Measurements from ENCODE around the gene DDX53. TPM values are rescaled to one million over a fixed set of nuclear protein-coding genes. Genes with fewer than 3 reads are reported as not detected.

DDX53 gene
- total RNA-seq, 1 experiment from 2014 or later = not detected

DNA sequence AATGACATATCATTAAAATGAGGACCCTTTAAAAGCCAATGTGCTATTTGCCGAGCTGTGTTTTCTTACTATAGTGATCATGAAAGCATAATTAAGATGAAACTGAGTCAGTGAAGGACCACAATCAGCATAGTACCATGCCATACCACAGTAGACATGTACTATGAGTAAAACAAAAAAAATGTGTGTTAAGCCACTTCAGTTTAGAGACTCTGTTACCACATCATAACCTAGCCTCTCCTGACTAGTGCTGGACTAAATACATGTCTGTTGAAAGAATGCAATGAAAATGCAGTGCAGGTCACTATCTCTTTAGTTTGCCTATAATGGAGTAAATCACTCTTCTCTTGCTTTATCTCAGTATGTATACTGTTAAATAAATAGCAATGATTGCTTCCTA, 12.3 kb upstream of the DDX53 start:
- intact Hi-C loops (cut with micrococcal nuclease; ENCODE audit: unreplicated experiment) = no loop called here
- ChIA-PET CTCF (no interaction called here), POLR2A (no interaction called here)

DNA sequence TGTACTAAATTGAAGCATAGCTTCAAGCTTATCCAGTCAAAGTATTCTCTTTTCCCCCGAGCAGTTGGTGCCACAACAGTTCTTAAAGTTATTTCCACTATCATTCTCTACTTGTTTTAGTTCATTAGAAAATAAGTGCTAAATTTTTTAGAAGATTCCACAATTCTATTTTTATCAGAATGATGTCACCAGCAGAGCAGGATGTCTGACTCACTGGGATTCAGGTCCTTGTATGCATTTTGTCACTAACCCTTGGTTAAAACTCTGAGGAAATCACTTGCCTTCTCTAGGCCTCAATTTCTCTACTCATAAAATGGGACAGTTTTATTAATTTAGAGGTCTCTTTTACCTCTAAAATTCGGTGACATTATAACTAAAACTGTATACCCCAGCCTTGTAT, 3.4 kb downstream of the DDX53 start:
- BruUV-seq (replicated peaks) = no TSS peak
- no peak for TF ChIP-seq CTCF (IDR thresholded peaks at IDR 0.05; ENCODE audit: insufficient read depth in 1 of 2, low read depth in 1 of 2, low read length in 1 of 2, severe bottlenecking in 1 of 2, unreplicated experiment in 1 of 2)
- CTCF ChIA-PET = no interaction called here
- no peaks in the 10 kb centered on the region for H3K9me3 Mint-ChIP-seq (ENCODE audit: unreplicated experiment)
- H3K9me3 ChIP-seq = no peaks in the 10 kb centered on the region
- H3K4me1 Mint-ChIP-seq (ENCODE audit: low read depth, unreplicated experiment) = no peaks in the 10 kb centered on the region
- no peaks in the 10 kb centered on the region for H3K4me1 ChIP-seq
- H3K27ac Mint-ChIP-seq (ENCODE audit: unreplicated experiment) = no peak overlapping the region
- intact Hi-C loops (cut with micrococcal nuclease; ENCODE audit: unreplicated experiment) = no loop called here
- no peaks in the 10 kb centered on the region for H3K27me3 ChIP-seq (replicated peaks; ENCODE audit: control insufficient read depth, insufficient read depth, low read length)
- H3K36me3 ChIP-seq (ENCODE audit: control insufficient read depth, insufficient read depth, low read length) = no peaks in the 10 kb centered on the region
- no peak overlapping the region for H3K4me3 Mint-ChIP-seq (ENCODE audit: unreplicated experiment)
- no peak overlapping the region for H3K4me3 ChIP-seq (ENCODE audit: low read depth, low read length)
- H3K27me3 Mint-ChIP-seq (ENCODE audit: insufficient read depth, unreplicated experiment) = peaks cover 7% of the 10 kb centered on the region
- no peaks in the 10 kb centered on the region for H3K36me3 Mint-ChIP-seq (ENCODE audit: insufficient read depth, unreplicated experiment)
- no peak for DNase-seq
- POLR2A ChIA-PET = no interaction called here

More for the DNA sequence above, 12.3 kb upstream of the DDX53 start:
- H3K9me3 ChIP-seq = no peaks in the 10 kb centered on the region
- no peaks in the 10 kb centered on the region for H3K4me1 Mint-ChIP-seq (ENCODE audit: low read depth, unreplicated experiment)
- H3K4me3 ChIP-seq (ENCODE audit: low read depth, low read length) = no peak overlapping the region
- no peak for DNase-seq
- no peaks in the 10 kb centered on the region for H3K4me1 ChIP-seq
- H3K9me3 Mint-ChIP-seq (ENCODE audit: unreplicated experiment) = no peaks in the 10 kb centered on the region
- peaks cover 8% of the 10 kb centered on the region for H3K27me3 Mint-ChIP-seq (ENCODE audit: insufficient read depth, unreplicated experiment)
- peaks cover 5% of the 10 kb centered on the region for H3K36me3 Mint-ChIP-seq (ENCODE audit: insufficient read depth, unreplicated experiment)
- no peak overlapping the region for H3K27ac Mint-ChIP-seq (ENCODE audit: unreplicated experiment)
- no peaks in the 10 kb centered on the region for H3K36me3 ChIP-seq (ENCODE audit: control insufficient read depth, insufficient read depth, low read length)
- BruUV-seq (replicated peaks) = no TSS peak
- no peak overlapping the region for H3K4me3 Mint-ChIP-seq (ENCODE audit: unreplicated experiment)
- TF ChIP-seq CTCF (IDR thresholded peaks at IDR 0.05; ENCODE audit: insufficient read depth in 1 of 2, low read depth in 1 of 2, low read length in 1 of 2, severe bottlenecking in 1 of 2, unreplicated experiment in 1 of 2) = no peak
- no peaks in the 10 kb centered on the region for H3K27me3 ChIP-seq (replicated peaks; ENCODE audit: control insufficient read depth, insufficient read depth, low read length)

GRCh38 chrX:23008431-23009099, 8.8 kb downstream of the DDX53 start:
- H3K9me3 ChIP-seq = no peaks in the 10 kb centered on the region
- DNase-seq = peak in 1 of 2 experiments; percentile 4
- no peak overlapping the region for H3K4me3 ChIP-seq (ENCODE audit: low read depth, low read length)
- no peaks in the 10 kb centered on the region for H3K36me3 Mint-ChIP-seq (ENCODE audit: insufficient read depth, unreplicated experiment)
- H3K9me3 Mint-ChIP-seq (ENCODE audit: unreplicated experiment) = no peaks in the 10 kb centered on the region
- H3K27me3 Mint-ChIP-seq (ENCODE audit: insufficient read depth, unreplicated experiment) = peaks cover 2% of the 10 kb centered on the region
- H3K4me3 Mint-ChIP-seq (ENCODE audit: unreplicated experiment) = no peak overlapping the region
- peak in 1 of 2 experiments; percentile 32 for TF ChIP-seq CTCF (IDR thresholded peaks at IDR 0.05; ENCODE audit: insufficient read depth in 1 of 2, low read depth in 1 of 2, low read length in 1 of 2, severe bottlenecking in 1 of 2, unreplicated experiment in 1 of 2)
- no peaks in the 10 kb centered on the region for H3K36me3 ChIP-seq (ENCODE audit: control insufficient read depth, insufficient read depth, low read length)
- no peak overlapping the region for H3K27ac Mint-ChIP-seq (ENCODE audit: unreplicated experiment)
- no peaks in the 10 kb centered on the region for H3K4me1 Mint-ChIP-seq (ENCODE audit: low read depth, unreplicated experiment)
- H3K27me3 ChIP-seq (replicated peaks; ENCODE audit: control insufficient read depth, insufficient read depth, low read length) = no peaks in the 10 kb centered on the region
- CTCF ChIA-PET = no interaction called here
- BruUV-seq (replicated peaks) = no TSS peak
- no peaks in the 10 kb centered on the region for H3K4me1 ChIP-seq
- intact Hi-C loops (cut with micrococcal nuclease; ENCODE audit: unreplicated experiment) = no loop called here
- POLR2A ChIA-PET = no interaction called here
